Measurements from ENCODE around the gene PIPOX.

Gene PIPOX
- total RNA-seq, result 1.1 to 5.0 (median 2.5) reads per million in 18 experiments

- peak; percentile 89 to 93 for DNase-seq
Measured at GRCh38 chr17:29042679-29043538, at the start of gene PIPOX. Gene PIPOX, plus strand, starts transcription at chr17:29043141. Its CDS starts 85 bp downstream, at chr17:29043226.

- no peak for DNase-seq
Measured at GRCh38 chr17:28993645-28994426, 49.1 kb upstream of the PIPOX start.

GRCh38 chr17:28996554-28997096 is 46.3 kb upstream of the PIPOX start:
- DNase-seq, result no peak

- DNase-seq, result no peak
Measured at GRCh38 chr17:28997806-28998205, 45.1 kb upstream of the PIPOX start.

GRCh38 chr17:28999206-28999605 is 43.7 kb upstream of the PIPOX start:
- DNase-seq, result no peak

- DNase-seq, result no peak
Measured at GRCh38 chr17:29000973-29001372, 42.0 kb upstream of the PIPOX start.

GRCh38 chr17:29002811-29003210 is 40.1 kb upstream of the PIPOX start:
- no peak for DNase-seq

GRCh38 chr17:29003289-29003688 is 39.7 kb upstream of the PIPOX start:
- no peak for DNase-seq

GRCh38 chr17:29004081-29004692 is 38.8 kb upstream of the PIPOX start:
- DNase-seq, result peak in 1 of 2 donors; percentile 17

GRCh38 chr17:29005936-29006511 is 36.9 kb upstream of the PIPOX start, which contains the start of gene SEZ6:
Gene SEZ6, minus strand, starts transcription at chr17:29006033. Its CDS starts 164 bp downstream, at chr17:29005869.
- DNase-seq, result peak; percentile 44 to 64

- no peak for DNase-seq
Measured at GRCh38 chr17:29007456-29007855, 35.5 kb upstream of the PIPOX start.

- DNase-seq, result no peak
Measured at GRCh38 chr17:29007860-29008455, 35.0 kb upstream of the PIPOX start.

- DNase-seq, result no peak
Measured at GRCh38 chr17:29008591-29008990, 34.4 kb upstream of the PIPOX start.

- DNase-seq, result no peak
Measured at GRCh38 chr17:29010129-29010528, 32.8 kb upstream of the PIPOX start.

- no peak for DNase-seq
Measured at GRCh38 chr17:29010586-29010985, 32.4 kb upstream of the PIPOX start.

GRCh38 chr17:29012535-29012934 is 30.4 kb upstream of the PIPOX start:
- DNase-seq, result no peak

GRCh38 chr17:29014716-29015115 is 28.2 kb upstream of the PIPOX start:
- DNase-seq, result no peak

- no peak for DNase-seq
Measured at GRCh38 chr17:29016345-29017210, 26.4 kb upstream of the PIPOX start.

GRCh38 chr17:29018788-29019474 is 24.0 kb upstream of the PIPOX start:
- no peak for DNase-seq

GRCh38 chr17:29019475-29020181 is 23.3 kb upstream of the PIPOX start:
- DNase-seq, result no peak

All from inflammatory macrophage (primary cell).